Fibroblast of the aortic adventitia (primary cell): Measurements from ENCODE around the gene ZNF821. TPM values are rescaled to one million over a fixed set of nuclear protein-coding genes. Genes with fewer than 3 reads are reported as not detected.

Source experiments
- DNase-seq: peaks from one replicate; pipeline ENCODE4 v3.0.0-alpha.2; 2010; ENCODE audit warnings: low read depth
- H3K4me3 ChIP-seq: 2 replicates; pipeline ENCODE4 v1.5.1; 2011; ENCODE audit warnings: low read depth, mild to moderate bottlenecking, control low read depth, low read length, moderate library complexity
- total RNA-seq: library from RNA; depleted of rRNA; stranded (reverse); fragments of >200 nt; gene quantifications from 2 replicates; pipeline ENCODE4 v1.2.3, GENCODE V29; 2012; ENCODE audit warnings: low replicate concordance
- TF ChIP-seq, protein P1 (sequence below): IDR thresholded peaks from 2 replicates; pipeline ENCODE4 v1.5.1; 2011; ENCODE audit warnings: mild to moderate bottlenecking, low read length, control low read depth, inconsistent platforms; ENCODE audit not compliant: insufficient read depth

ZNF821 gene
- total RNA-seq, 1 donor = 3.1 TPM

GRCh38 chr16:71894229-71894920 is 10.4 kb upstream of the ZNF821 start:
- peak; percentile 68 for DNase-seq
- peak overlapping the region; percentile 87 for H3K4me3 ChIP-seq
- TF ChIP-seq, protein P1, sequence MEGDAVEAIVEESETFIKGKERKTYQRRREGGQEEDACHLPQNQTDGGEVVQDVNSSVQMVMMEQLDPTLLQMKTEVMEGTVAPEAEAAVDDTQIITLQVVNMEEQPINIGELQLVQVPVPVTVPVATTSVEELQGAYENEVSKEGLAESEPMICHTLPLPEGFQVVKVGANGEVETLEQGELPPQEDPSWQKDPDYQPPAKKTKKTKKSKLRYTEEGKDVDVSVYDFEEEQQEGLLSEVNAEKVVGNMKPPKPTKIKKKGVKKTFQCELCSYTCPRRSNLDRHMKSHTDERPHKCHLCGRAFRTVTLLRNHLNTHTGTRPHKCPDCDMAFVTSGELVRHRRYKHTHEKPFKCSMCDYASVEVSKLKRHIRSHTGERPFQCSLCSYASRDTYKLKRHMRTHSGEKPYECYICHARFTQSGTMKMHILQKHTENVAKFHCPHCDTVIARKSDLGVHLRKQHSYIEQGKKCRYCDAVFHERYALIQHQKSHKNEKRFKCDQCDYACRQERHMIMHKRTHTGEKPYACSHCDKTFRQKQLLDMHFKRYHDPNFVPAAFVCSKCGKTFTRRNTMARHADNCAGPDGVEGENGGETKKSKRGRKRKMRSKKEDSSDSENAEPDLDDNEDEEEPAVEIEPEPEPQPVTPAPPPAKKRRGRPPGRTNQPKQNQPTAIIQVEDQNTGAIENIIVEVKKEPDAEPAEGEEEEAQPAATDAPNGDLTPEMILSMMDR = no peak

- TF ChIP-seq, protein P1 = no peak
- peak overlapping the region; percentile 87 for H3K4me3 ChIP-seq
- no peak for DNase-seq
These were observed 9.9 kb upstream of the ZNF821 start for GRCh38 chr16:71893888-71894228.

- H3K4me3 ChIP-seq = no peak overlapping the region
- no peak for DNase-seq
- TF ChIP-seq, protein P1 = no peak
These were observed 5.2 kb upstream of the ZNF821 start for GRCh38 chr16:71889147-71889546.

DNA sequence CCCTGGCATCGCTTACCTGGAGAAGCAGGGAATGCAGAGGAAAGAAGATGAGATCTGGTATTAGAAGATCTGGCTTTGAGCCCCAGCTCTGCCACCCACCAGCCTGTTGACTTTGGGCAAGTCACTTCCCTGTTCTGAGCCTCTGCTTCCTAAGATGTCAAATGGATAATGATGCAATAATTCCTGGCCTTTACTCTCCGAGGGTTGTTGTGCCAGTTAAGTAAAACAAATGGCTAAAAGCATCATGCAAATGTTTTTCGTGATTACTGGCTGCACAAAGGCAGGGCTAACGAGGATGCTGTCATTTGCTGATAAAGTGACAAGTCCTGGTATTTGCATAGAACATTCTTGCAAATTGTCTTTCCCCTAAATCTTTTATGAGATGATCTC is 1.3 kb upstream of the ZNF821 start:
- DNase-seq = no peak
- TF ChIP-seq, protein P1 = no peak
- no peak overlapping the region for H3K4me3 ChIP-seq

DNA sequence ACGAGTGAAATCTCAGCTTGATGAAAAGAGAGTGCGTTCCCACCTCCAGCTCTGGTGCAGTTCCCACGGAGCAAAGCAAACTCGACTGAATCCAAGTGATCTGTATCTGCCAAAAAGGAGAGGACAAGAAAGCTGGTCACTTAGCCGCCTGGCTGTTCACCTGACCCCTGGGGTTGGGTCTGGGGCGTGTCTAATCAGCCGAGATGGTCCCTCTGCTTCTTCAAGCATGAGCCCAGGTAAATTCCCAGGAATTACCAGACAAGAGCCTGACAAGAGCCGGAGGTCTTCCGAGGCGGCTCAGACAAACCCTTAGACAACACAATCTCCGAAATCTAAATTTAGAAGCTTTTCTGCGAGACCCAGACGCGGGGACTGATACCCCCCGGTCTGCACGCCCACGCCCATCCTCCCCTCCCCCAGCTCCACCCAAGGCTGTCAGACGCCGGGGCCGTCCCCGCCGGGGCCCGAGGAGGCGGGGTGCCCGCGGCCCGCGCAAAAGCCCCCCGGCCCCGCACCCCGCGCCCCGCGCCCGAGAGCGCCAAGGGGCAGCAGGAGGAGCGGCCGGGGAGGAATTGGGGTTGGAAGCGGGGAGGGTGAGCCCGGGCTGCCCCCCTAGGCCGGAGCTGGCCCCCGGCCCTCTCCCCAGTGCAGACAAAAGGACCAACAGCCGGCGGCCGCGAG is 674 bp downstream of the ZNF821 start:
- H3K4me3 ChIP-seq = peak overlapping the region; percentile 72
- TF ChIP-seq, protein P1 = peak; percentile 51
- DNase-seq = peak; percentile 13

DNA sequence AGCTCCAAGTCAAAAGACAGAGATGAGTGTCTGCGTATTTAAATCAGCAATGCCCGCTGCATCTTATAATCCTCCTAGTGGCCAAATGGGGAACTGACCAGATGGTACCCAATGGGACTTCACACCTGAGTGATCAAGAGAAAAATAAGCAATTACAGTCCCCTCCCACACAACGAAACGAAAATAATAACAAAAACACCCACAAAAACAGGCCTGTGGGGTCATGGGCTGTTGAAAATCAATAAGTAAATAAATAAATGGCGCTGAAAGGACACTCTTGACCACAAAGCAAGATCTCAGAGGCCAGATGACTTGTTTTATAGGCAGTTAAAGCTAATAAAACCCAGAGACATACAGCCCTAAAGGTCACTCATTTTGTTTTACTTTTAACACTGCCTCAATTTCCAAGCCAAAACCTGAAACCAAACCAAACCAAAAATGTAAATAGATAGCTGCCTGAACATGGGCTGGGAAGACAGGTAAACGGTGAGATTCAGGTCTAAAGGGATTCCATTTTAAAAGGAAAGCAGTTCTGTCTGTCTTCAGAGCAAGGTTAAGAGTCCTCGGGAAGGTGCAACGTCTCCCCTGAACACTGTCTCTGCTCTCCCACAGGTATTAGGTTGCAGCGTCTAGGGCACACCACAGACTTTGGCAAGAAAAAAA is 1.3 kb downstream of the ZNF821 start:
- TF ChIP-seq, protein P1 = peak; percentile 97
- peak; percentile 82 for DNase-seq

More for the DNA sequence above, 1.3 kb downstream of the ZNF821 start:
- peak overlapping the region; percentile 72 for H3K4me3 ChIP-seq
